NCI-H1417 treated with DMSO at 0.1 percent for 48 hours (cell line): ENCODE data around the gene CYP46A1.

Source experiments
- DNase-seq: peaks from one replicate; lab custom pipeline; 2025; lab: John Stamatoyannopoulos, UW

CYP46A1 gene

DNA sequence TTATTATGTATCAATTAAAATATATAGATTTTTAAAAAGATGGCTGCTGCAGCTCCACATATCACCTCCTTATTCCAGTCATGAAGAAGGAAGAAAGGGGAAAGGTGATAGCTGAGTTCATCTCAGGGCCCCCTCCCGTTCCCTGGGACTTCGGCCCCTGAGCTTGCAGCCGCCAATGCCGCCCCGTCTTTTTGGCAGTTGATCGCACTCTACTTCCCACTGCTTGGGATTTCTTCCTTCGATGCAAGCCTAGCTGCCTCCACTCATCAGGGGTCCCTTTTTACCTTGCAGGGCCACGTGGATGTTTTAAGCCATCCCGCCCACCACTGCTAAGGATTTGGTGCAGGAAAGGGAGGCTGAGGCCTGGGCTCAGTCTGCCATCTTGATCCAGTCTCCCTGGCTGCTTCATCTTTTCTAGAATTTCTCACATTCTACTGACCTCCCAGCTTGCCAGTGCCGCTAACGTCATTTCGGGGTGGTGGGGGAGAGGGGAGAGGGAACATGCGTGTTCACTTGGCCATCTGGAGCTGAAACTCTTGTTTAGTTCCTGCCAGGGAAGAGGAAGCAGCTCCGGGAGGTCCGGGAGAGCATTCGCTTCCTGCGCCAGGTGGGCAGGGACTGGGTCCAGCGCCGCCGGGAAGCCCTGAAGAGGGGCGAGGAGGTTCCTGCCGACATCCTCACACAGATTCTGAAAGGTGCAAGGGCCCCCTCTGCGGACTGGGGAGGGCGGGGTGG lies 31.3 kb downstream of the CYP46A1 start:
- DNase-seq: no peak

DNA sequence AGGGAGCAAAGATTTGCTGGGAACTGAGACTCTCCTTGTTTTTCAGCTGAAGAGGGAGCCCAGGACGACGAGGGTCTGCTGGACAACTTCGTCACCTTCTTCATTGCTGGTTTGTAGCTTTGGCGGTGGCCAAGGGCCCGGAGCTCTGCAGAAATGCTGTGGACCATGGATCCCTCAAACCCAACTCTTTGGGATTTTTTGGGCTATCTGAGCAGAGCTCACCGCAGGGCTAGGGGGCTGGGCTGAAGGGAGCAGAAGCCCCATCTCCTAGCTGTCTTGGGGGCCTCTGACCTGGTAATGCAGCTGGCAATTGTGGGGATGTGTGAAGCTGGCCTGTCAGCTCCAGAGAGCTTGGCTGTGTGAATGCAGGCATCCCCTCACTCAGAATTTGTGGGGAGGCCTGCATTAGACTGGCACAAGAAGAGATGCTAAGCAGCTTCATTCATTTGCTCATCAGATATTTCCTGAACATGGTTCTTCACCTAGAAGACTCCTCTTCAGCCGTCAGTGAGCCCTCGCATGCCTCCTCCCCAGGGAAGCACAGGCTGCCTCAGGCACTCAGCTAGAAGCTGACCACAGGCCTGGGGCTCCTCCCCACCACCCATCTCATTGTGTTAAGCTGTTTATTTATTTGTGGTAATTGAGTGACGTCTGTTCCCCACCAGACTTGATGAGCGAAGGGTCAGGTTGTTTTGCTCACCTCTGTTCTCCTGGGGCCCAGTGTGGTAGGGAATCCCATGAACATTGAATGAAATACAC lies 32.2 kb downstream of the CYP46A1 start:
- no peak for DNase-seq

DNA sequence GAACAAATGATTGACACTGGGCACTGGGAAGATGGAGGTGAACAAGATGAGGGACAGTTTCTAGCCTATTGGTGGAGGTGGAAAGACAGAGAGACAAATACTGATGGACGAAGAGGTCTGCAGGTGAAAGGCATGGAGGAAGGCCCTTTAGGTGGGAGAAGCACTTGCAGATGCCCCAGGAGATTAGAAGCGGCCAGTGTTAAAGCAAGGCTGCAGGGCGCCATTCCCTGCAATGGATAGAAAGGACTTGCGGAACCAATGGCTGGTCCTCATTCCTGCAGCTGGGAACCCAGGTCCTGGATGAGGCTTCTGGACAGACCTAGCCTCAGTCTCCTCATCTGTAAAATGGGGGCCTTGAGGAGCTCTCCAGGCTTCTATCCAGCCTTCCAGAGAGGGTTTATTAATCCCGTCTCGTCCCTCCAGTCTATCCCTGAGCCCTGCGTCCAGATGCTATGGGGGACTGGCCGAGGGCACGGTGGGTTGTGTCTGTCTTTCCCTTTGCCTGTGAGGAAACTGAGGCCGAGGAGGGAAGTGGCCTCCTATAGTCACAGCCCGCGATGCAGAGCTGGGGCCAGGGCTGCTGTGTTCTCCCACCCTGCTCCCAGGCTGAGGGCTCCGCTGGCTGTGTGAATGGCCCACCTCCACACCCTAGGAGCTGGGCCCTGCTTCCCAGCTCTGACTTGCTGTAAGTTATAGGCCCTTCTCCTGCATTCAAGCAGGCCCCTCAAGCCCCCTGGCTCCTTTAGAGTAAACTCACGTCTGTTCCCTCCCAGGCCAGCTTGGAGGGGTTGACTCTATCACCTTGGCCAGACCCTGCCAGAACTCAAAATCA lies 33.0 kb downstream of the CYP46A1 start:
- DNase-seq: no peak

DNA sequence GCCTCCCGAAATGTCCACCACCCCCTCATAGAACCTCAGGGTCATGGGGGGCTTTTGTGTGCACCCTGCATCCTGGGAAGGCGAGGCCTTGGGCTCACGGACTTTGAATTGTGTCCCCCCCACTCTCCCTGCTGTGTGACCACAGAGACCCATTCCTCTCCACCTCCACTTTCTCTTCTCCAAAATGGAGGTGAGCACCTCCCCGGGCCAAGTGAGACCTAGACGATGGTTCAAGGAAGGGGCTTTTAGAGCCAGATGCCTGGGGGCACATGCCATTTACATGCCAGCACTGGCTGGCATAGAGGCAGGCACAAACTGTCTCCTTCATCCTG lies 33.5 kb downstream of the CYP46A1 start:
- no peak for DNase-seq

DNA sequence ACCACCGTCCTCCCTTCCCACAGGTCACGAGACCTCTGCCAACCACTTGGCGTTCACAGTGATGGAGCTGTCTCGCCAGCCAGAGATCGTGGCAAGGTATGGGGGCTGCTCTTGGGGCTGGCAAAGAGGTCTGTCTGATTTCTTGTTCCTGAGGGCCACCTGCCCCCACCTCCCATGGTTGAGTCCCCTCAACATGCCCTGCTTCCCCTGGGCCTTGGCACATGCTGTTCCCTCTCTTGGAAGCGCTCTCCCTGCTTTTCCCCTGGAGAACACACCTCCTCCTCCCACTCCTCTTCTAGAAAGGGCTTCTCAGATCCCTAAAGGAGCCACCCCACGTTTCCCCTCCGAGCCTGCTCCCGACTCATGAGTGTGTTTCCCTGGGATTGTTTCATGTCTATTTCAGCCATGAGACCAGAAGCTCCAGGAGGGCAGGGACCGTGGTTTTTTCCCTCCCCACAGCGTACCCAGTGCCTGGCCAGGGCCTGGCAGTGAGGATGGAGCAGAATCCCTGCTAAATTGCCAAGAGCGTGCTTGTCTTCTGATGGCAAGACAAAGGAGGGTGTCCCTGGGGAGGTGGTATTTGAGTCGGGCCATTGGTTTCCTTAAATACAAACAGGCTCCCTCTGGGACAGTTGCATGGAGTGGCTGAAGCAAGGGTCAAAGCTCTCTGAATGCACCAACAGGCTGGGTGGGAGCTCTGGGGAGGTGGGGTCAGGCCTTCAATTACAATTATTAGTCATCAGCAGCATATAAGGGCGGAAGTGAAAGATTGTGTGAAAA lies 34.1 kb downstream of the CYP46A1 start:
- DNase-seq: no peak

DNA sequence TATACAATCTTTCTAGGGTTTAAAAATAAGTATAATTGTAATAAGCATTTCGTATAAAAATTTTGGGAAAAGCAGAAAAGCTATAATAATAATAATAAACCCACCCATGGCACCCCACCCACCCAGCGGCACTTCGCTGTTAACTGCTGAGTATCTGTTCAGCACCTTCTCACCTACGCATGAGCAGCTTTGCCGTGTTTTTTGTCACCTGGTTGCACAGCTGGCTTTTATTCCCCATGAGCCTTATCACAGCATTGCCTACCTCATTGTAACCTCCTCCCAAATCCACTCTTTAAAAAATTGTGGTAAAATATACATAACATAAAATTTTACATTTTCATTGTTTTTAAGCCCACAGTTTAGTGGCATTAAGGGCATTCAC lies 34.7 kb downstream of the CYP46A1 start:
- no peak for DNase-seq

DNA sequence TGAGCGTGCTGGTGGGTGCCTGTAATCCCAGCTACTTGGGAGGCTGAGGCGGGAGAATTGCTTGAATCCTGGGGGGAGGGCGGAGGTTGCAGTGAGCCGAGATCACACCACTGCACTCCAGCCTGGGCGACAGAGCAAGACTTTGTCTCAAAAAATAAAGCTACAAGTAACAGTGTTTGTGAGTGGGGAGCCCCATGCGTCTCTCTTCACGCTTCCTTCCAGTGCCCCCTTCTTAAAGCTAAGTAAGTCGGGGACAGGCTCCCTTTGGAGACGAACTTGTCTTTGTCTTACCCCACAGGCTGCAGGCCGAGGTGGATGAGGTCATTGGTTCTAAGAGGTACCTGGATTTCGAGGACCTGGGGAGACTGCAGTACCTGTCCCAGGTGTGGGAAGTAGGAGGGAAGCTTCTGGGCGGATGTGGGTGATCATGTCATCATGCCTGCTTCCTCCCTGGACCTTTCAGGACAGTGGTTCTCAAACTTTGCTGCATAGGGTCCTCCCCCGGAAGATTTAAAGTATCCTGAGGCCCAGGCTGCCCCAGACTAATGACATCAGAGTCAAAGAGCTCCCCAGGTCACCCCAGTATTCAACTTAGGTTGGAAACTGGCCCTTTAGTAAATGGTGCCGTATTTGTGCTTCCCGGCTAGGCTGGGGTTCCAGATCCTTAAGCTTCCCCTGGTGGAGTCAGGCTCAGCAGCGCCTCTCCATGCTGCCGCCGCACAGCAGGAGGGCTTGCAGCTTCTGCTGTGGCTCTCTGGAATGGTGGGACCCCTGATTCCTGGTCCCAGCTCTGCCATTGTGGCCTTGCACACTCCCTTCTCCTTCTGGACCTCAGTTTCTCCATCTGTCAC lies 37.1 kb downstream of the CYP46A1 start:
- DNase-seq: no peak

DNA sequence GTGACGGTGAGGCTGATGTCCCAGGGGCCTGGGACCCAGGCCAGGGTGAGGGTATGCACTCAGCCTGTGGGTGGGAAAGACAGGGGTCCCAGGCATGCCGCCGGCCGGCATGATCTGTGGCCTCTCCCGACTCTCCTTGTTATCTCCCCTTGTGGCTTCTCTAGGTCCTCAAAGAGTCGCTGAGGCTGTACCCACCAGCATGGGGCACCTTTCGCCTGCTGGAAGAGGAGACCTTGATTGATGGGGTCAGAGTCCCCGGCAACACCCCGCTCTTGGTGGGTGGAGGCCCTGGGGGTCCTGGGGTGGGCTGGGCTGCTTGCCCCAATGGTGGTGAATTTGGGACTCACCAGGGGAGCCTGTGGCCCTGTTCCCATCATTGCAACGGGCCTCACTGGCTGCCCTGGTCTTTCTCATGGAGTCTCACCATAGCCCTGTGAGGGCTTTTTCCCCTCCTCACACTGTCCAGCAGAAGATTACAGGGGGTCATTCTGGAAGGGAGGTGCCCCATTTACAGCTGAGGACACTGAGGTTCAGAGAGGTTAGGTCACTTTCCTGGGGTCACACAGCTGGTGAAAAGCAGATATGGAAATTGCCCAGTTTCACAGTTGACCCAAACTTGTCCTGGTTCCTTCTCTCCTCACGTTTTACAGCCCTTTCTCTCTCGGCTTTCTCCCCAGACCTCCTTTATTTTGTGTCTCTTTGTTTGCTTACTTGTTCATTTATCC lies 37.9 kb downstream of the CYP46A1 start:
- DNase-seq: no peak

DNA sequence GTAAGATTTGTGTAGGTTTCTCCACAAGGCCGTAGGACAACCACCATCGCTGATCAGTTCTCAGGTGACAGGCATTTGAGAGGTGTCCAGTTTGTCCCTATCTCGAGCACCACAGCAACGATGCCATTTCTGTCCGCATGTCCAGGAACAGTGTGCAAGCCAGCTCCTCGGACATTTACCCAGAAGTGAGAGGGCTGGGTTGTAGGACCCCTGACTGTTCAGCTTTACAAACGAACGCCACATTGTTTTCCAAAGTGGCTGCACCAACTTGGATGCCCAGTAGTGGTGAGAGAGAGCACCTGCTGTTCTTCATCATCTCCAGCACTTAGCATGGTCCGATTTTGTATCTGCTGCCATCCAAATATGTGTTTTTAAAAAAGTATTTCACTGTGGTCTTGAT lies 38.6 kb downstream of the CYP46A1 start:
- DNase-seq: no peak

DNA sequence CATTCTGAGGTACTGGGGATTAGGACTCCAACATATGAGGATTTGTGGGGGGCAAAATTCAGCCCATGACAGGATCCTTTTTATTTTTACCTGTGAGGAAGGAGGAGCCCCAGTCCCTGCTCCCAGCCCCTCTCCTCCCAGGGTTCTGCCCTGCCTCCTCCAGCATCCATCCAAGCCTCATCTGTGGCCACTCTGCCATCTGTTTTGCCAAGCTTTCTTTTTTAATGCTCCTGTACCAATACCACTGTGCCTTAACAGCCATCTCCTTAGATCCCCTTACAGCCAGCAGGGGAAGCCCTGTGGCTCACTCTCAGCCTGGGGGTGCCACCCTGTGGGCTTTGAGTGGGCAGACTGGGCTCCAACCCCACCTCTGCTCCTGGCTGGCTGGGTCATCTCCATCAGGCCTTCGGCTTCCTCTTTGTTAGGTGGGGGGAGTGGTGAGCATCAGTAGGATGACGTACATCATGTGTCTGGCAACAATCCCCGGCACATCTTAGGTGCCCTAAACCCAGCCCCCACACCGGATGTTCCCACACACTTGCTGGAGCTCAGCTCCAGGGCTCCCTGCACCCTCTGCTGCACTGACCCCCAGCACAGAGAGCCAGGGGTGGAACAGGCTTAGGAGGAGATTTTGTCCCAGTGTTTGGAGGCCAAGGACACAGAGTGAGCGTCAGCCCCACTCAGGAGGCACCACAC lies 40.2 kb downstream of the CYP46A1 start:
- no peak for DNase-seq

DNA sequence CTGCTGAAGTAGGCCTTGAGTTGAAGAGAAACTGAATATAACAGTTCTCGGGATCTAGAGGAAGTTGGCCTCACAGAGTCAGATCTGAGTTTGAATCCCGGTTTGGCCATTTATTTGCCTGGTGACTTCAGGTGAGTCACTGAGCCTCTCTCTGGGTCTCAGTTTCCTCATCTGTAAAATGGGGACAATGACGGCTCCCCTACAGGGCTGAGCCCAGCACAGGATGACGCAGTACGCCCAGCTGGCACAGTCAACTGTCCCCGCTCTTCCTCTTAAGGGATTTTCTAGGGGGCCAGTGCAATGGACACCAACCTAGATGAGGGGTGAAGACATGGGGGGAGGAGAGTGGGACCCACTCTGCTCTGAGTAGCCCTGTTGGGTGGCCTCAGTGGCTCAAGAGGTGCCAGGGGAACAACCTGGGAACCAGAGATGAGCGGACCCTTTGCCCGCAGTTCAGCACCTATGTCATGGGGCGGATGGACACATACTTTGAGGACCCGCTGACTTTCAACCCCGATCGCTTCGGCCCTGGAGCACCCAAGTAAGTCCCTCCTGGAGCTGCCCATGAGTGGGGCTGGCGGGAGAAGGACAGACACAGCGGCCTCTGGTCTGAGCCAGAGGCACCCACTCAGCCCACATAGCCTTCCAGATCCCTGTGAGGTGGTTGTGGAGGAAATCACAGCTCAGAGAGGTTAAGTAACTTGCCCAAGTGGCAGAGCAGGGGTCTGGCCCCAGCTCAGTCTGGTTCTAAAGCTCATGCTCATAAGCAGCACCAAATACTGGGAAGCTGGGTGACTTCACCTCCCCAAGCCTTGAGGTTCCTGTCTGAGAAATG lies 41.1 kb downstream of the CYP46A1 start:
- DNase-seq: no peak

DNA sequence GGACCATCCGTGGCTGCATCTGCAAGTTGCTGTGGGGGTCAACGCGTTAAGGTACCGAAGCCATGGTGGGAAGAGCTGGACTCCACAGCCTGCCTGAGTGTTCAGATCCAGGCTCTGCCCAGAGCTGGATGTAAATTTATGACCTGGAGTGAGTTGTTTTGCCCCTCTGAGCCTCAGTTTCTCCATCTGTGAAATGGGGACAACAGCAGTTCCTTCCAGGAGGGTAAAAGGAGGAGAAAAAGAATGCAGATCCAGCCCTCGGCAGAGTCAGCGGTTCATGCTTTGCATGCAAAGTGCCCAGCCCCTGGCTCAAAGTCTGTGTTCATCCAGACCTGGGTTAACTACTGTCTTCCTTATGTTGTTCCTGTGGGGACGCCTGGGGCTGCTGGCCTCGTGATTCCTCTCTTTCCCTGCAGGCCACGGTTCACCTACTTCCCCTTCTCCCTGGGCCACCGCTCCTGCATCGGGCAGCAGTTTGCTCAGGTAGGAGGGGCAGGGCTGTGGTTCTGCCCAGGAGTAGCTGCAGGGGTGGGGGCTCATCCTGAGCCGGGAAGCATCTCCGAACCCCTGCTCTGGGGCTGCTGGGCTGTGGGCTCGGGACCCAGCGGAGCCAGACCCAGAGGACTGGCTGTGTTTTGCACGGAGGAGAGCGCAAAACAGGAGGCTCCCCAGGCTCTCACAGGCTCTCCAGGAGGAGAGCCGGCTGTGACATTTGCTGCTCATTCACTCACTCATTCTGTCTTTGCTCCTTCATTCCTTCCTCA lies 41.9 kb downstream of the CYP46A1 start:
- no peak for DNase-seq

DNA sequence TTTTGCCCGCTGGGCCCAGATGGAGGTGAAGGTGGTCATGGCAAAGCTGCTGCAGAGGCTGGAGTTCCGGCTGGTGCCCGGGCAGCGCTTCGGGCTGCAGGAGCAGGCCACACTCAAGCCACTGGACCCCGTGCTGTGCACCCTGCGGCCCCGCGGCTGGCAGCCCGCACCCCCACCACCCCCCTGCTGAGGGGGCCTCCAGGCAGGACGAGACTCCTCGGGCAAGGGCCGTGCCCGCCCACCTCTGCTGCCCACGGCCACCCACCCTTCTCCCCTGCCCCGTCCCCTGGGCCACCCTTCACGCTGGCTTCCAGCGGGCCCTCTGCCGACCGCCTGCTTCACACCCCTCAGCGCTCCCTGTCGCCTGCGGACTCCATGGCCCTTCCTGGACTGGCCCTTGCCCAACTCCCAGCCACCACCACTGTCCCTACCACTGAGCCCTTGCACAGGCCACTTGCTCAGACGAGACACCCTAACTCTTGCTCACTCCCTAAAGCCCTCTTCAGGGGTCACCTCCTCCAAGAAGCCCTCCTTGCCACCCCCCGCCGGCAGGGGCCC lies 42.5 kb downstream of the CYP46A1 start:
- DNase-seq: no peak

DNA sequence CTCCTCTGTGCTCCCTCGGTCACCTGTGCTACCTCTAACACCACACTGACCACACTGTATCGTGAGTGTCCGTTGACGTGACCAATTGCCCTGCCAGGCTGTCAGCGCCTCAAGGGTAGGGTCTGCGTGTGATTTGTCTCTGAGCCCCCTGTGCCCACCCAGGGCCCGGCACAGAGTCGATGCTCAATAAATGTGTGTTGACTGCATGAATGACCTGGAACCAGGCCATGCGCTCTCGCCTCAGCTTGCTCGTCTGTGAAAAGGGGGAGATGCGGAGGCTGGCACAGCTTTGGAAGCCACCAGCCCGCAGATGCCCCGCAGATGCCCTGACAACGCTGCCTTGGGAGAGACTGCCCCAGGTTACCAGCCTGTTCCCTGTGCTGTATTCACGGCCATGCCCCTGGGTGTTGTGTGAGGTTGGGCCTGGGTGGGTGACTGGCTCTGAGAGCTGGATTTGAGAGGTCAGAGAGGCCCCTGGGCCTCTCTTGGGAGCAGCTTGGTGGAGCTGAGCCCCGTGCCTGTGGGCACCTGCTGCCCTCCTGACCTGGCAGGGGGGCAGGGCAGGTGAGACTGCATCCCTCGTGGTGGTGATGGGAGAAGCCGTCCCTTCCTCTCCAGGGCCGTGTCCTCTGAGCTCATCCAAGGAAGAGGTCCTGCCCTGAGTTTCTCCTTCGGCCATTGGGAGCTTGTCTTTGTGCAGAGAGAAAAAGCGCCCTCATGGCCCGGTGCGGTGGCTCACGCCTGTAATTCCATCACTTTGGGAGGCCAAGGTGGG lies 43.2 kb downstream of the CYP46A1 start:
- no peak for DNase-seq

DNA sequence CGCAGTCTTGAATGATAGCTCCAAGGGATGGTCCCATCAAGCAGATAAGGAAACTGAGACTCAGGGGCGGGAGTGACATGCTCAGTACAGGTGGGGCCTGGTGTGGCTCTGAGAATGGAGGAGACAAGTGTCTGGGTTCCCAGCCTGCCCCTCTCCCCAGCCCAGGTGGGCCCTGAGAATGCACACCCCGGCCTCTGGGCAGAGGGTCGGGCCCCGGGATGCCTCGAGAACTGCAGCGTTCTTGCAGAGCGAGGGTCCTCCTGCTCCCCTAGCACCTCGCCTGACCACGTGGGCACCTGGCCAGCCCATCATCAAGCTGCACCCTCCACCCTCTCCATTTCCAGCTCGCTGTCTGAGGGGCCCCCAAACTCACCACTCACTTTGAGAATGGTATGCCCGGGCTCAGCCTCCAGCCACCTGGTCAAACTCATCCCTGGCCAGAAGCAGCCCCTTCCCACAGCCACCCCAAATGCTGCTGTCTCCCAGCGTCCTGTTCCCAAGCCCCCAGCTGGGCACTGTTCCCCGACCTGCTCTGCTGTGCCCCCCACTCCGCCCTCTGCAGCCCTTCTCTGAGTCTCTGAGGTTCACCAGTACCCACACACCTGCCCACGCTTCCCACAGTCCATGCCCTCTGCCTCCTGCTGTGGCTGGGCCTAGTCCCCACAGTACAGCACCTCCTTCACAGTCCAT lies 44.3 kb downstream of the CYP46A1 start:
- no peak for DNase-seq

DNA sequence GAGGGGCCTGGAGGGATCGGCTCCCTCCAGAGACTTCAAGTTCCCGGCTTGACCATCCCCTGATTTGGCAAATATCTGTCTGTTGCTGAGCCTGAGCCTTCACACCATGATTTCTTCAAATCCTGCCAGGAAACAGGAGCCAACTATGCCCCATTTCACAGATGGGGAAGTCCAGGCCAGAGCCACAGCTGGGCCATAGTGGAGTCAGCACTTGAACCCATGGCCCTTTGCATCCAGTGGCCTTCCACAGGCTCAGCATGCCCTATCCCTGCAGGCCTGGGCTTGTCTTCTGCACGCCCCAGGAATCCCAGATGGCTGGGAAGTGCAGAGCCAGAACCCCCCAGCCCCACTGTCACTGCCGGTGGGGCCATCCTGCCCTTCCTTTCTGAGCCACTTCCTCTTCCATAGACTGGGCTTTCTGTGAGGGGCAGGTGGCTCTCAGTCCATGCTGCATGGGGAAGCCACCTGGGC lies 44.9 kb downstream of the CYP46A1 start:
- DNase-seq: no peak
